HG02623 (cell line): ENCODE data around the gene FARS2.

Experiments
- ATAC-seq: cut with Tn5 transposase; IDR thresholded peaks from one replicate; pipeline ENCODE4 v1.9.1; 2021; ENCODE audit warnings: moderate library complexity; ENCODE audit not compliant: unreplicated experiment

The FARS2 gene

GRCh38 chr6:5365436-5366195 is 104.3 kb downstream of the FARS2 start:
- ATAC-seq: no peak

DNA sequence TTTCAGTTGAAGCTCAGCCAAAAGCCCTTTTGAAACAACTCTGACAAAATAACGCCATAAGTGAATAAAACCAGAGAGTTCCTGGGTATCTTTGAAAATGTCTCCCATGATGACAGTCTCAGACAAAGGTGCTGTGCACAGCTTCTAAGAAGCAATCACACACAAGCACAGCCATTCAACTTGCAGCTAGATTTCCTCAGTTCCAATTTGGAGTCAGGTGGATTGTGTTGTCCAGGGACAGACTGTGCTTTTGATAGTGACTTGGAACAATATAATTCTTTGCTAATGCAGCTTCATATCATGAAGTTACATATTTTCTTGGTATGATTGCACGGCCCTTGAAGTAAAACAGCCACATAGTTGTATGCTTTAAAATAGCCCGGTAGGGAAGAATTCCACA is 105.6 kb downstream of the FARS2 start:
- ATAC-seq: no peak

DNA sequence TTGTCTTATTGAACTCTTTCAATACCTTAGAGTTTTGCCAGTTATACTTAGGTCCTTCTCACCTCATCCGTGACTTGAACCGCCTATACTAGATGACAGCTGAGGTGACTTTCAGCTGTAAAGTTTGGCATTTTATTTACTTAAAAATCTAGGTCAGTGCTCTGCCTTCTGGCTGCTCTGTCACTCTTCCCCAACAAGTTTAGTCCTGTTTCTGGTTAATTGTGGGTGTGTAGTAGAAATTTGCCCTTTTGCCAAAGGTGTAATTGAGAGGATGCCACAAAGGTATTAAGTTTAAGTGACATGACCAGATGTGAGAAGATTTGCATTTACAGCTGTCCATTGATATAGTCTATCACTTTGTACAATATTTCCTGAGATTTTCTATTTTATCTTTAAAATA is 106.2 kb downstream of the FARS2 start:
- ATAC-seq: no peak

GRCh38 chr6:5373430-5373829 is 112.1 kb downstream of the FARS2 start:
- ATAC-seq: no peak

DNA sequence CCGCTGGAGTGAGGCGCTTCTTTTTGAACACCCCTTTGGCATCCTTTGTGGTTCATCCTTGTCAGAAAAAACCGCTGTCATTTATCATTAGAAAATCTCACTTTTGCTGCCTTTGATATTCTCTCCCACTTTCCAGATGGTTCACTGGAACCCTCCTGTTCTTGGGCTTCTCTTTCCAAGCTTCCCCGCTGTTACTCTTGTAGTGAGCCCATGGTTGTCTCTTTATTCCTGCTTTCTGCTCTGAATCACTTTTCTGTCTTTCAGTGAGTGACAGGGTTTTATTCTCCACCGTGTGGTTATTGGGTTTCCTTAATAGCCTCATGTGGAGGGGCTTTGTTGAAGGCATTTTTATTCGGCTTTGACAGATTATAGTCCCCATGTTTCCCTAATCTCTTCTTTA is 117.0 kb downstream of the FARS2 start:
- no peak for ATAC-seq

- no peak for ATAC-seq
Measured at GRCh38 chr6:5379647-5380242, 118.4 kb downstream of the FARS2 start.

GRCh38 chr6:5383856-5384255 is 122.5 kb downstream of the FARS2 start:
- ATAC-seq: no peak

DNA sequence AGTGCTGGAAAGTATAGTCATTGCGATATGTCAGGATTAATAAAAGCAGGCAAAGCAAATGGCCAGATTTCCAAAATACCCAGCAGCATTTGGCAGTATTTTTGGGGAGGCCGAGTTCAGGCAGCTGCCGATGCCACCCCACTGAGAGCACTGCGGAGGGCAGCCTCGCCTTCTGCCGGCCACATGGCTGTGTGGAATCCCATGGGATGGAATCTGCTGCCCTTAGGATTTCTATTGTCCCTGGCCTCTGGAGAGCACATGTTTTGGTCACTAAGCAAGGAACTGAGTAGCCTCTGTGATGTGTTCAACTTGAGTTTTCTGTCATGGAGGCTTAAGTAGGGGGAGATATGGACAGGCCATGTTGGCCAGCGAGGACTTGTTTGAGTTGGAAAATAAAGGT is 123.0 kb downstream of the FARS2 start:
- ATAC-seq: no peak

DNA sequence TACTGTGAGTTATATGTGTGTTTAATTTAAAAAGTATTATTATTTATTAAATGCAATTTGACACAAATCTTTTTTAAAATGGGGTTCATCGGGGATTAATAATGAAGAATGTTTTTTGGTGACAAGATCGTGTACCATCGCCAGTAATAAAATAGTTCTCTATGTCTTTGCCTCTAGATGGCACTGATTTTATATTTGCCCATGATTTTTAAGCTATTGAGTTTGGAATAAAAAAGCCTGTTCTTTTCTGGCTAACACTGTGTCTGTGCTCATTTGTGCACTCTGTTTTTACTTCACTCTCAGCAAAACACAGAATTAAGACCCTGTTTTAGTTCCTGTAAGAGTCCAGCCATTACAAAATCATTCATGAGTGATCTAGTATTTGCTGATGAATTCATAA is 127.0 kb downstream of the FARS2 start:
- no peak for ATAC-seq

- no peak for ATAC-seq
Measured at GRCh38 chr6:5389086-5389745, 127.9 kb downstream of the FARS2 start.

DNA sequence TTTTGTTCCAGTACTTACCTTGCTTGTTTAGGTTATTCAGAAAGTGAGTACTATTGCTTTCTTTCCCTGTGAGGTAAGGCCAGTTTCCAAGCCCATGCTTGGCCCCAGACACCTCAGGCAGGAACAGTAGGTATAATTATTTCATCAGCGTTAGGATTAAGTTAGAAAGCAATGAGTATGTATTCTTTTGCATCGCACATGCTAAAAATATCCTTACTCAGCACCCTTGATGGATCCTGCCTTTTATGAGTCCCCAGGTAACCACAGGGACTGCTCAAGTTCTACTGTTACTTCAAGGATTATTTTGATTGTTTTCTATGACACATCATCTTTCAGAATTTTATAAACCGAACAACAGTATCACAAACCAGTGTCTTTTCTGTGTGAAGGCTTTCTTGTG is 128.9 kb downstream of the FARS2 start:
- ATAC-seq: no peak

- no peak for ATAC-seq
Measured at GRCh38 chr6:5394280-5394679, 133.0 kb downstream of the FARS2 start.

- no peak for ATAC-seq
Measured at GRCh38 chr6:5395719-5396118, 134.4 kb downstream of the FARS2 start.

GRCh38 chr6:5398530-5398929 is 137.2 kb downstream of the FARS2 start:
- ATAC-seq: no peak

DNA sequence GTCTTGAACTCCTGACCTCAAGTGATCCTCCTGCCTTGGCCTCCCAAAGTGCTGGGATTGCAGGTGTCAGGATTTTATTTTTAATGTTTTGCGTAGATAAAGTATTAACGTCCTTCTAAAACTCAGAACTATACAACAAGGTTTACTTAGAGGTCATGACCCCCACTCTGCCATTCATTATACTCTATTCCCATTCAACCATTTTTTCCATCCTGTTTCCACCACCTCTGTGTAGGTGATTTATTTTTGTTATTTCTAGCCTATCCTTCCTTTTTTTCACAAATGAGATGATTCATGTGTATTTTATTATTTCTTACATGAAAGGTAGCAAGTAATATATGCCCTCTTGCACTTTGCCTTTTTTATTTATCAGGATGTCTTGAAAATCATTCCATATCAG is 138.1 kb downstream of the FARS2 start:
- ATAC-seq: no peak

GRCh38 chr6:5401845-5402738 is 140.8 kb downstream of the FARS2 start:
- no peak for ATAC-seq

DNA sequence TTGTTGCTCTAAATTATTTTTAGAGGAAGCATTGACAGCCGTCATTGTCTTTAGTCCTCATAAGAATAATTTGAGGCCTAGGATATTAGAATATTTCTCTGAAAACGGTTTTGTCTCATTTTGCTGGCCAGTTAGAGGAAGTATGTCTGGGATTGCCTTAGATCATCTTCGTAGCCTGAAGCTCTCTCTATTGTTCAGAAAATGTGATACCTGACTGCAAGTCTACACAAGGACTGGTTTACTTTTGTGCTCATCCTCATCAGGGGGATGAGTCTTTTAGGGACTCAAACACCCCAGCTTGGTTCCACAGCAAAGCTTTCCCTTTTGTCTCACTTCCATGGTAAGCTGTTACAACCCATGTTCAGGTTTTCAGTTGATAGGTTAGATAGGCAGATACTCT is 141.8 kb downstream of the FARS2 start:
- no peak for ATAC-seq

DNA sequence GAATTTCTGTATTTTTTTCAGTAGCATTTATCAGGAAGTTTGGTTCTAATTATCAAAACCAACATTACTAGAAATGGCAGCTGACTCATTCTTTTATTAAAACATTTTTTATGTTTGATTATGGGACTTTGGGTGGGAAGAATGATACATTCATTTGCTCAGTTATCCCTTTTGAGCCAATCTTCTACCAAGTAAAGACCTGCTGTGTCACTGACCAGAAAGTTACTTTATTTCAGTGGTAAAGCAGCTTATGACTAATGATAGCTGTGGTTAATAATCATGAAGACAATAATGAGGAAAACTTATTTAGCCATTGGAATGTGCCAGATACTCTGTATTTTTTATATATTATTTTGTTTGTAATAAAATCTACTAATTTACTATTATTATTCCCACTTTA is 142.3 kb downstream of the FARS2 start:
- no peak for ATAC-seq

GRCh38 chr6:5405976-5406375 is 144.7 kb downstream of the FARS2 start:
- no peak for ATAC-seq

- ATAC-seq: no peak
Measured at GRCh38 chr6:5411414-5411813, 150.1 kb downstream of the FARS2 start.

- no peak for ATAC-seq
Measured at GRCh38 chr6:5412017-5412416, 150.7 kb downstream of the FARS2 start.
